Measurements from ENCODE around the gene TRIM67.
"Not testable (repeated sequence)": the region's sequence is repeated elsewhere in the genome, so short reads cannot be mapped to it uniquely, and the experiment has no call there.

TRIM67 gene

GRCh38 chr1:231139125-231139649 is 22.7 kb upstream of the TRIM67 start:
- Histone ChIP-seq H3K27ac (ENCODE audit: low read depth, low read length) (no peak overlapping the region), H3K9ac (ENCODE audit: low read length) (no peak overlapping the region), H3K4me1 (ENCODE audit: control insufficient read depth, insufficient read depth, low read length) (no peaks in the 10 kb centered on the region), H3K36me3 (ENCODE audit: control insufficient read depth, insufficient read depth, low read length) (no peaks in the 10 kb centered on the region), H3K27me3 (ENCODE audit: control insufficient read depth, insufficient read depth, low read length) (no peaks in the 10 kb centered on the region), H3K4me3 (ENCODE audit: low read length) (no peak overlapping the region)

- Histone ChIP-seq H3K27me3 (ENCODE audit: control insufficient read depth, insufficient read depth, low read length) (no peaks in the 10 kb centered on the region), H3K9ac (ENCODE audit: low read length) (no peak overlapping the region), H3K4me1 (ENCODE audit: control insufficient read depth, insufficient read depth, low read length) (no peaks in the 10 kb centered on the region), H3K36me3 (ENCODE audit: control insufficient read depth, insufficient read depth, low read length) (no peaks in the 10 kb centered on the region), H3K4me3 (ENCODE audit: low read length) (no peak overlapping the region), H3K27ac (ENCODE audit: low read depth, low read length) (no peak overlapping the region)
These were observed 21.9 kb upstream of the TRIM67 start for GRCh38 chr1:231139659-231140654.

GRCh38 chr1:231144416-231145193 is 17.3 kb upstream of the TRIM67 start:
- Histone ChIP-seq H3K27ac (ENCODE audit: low read depth, low read length) (no peak overlapping the region), H3K4me3 (ENCODE audit: low read length) (no peak overlapping the region), H3K4me1 (ENCODE audit: control insufficient read depth, insufficient read depth, low read length) (no peaks in the 10 kb centered on the region), H3K9ac (ENCODE audit: low read length) (no peak overlapping the region), H3K27me3 (ENCODE audit: control insufficient read depth, insufficient read depth, low read length) (no peaks in the 10 kb centered on the region), H3K36me3 (ENCODE audit: control insufficient read depth, insufficient read depth, low read length) (no peaks in the 10 kb centered on the region)

GRCh38 chr1:231147896-231148295 is 14.0 kb upstream of the TRIM67 start:
- no peaks in the 10 kb centered on the region for H3K36me3 ChIP-seq (ENCODE audit: control insufficient read depth, insufficient read depth, low read length)
- H3K27ac ChIP-seq (ENCODE audit: low read depth, low read length) = no peak overlapping the region
- no peaks in the 10 kb centered on the region for H3K27me3 ChIP-seq (ENCODE audit: control insufficient read depth, insufficient read depth, low read length)
- no peak overlapping the region for H3K4me3 ChIP-seq (ENCODE audit: low read length)
- no peaks in the 10 kb centered on the region for H3K4me1 ChIP-seq (ENCODE audit: control insufficient read depth, insufficient read depth, low read length)
- no peak overlapping the region for H3K9ac ChIP-seq (ENCODE audit: low read length)

GRCh38 chr1:231151811-231152210 is 10.0 kb upstream of the TRIM67 start:
- Histone ChIP-seq H3K27me3 (ENCODE audit: control insufficient read depth, insufficient read depth, low read length) (no peaks in the 10 kb centered on the region), H3K27ac (ENCODE audit: low read depth, low read length) (no peak overlapping the region), H3K36me3 (ENCODE audit: control insufficient read depth, insufficient read depth, low read length) (no peaks in the 10 kb centered on the region), H3K9ac (ENCODE audit: low read length) (no peak overlapping the region), H3K4me1 (ENCODE audit: control insufficient read depth, insufficient read depth, low read length) (no peaks in the 10 kb centered on the region), H3K4me3 (ENCODE audit: low read length) (no peak overlapping the region)

GRCh38 chr1:231153726-231154125 is 8.1 kb upstream of the TRIM67 start:
- Histone ChIP-seq H3K27me3 (ENCODE audit: control insufficient read depth, insufficient read depth, low read length) (no peaks in the 10 kb centered on the region), H3K4me1 (ENCODE audit: control insufficient read depth, insufficient read depth, low read length) (no peaks in the 10 kb centered on the region), H3K4me3 (ENCODE audit: low read length) (no peak overlapping the region), H3K27ac (ENCODE audit: low read depth, low read length) (no peak overlapping the region), H3K9ac (ENCODE audit: low read length) (no peak overlapping the region), H3K36me3 (ENCODE audit: control insufficient read depth, insufficient read depth, low read length) (no peaks in the 10 kb centered on the region)

- H3K36me3 ChIP-seq (ENCODE audit: control insufficient read depth, insufficient read depth, low read length) = no peaks in the 10 kb centered on the region
- H3K4me3 ChIP-seq (ENCODE audit: low read length) = no peak overlapping the region
- no peak overlapping the region for H3K9ac ChIP-seq (ENCODE audit: low read length)
- no peaks in the 10 kb centered on the region for H3K4me1 ChIP-seq (ENCODE audit: control insufficient read depth, insufficient read depth, low read length)
- H3K27me3 ChIP-seq (ENCODE audit: control insufficient read depth, insufficient read depth, low read length) = no peaks in the 10 kb centered on the region
- H3K27ac ChIP-seq (ENCODE audit: low read depth, low read length) = no peak overlapping the region
These were observed 6.0 kb upstream of the TRIM67 start for GRCh38 chr1:231155808-231156207.

GRCh38 chr1:231157311-231157710 is 4.5 kb upstream of the TRIM67 start:
- Histone ChIP-seq H3K4me3 (ENCODE audit: low read length) (no peak overlapping the region), H3K27ac (ENCODE audit: low read depth, low read length) (no peak overlapping the region), H3K36me3 (ENCODE audit: control insufficient read depth, insufficient read depth, low read length) (no peaks in the 10 kb centered on the region), H3K27me3 (ENCODE audit: control insufficient read depth, insufficient read depth, low read length) (no peaks in the 10 kb centered on the region), H3K9ac (ENCODE audit: low read length) (no peak overlapping the region), H3K4me1 (ENCODE audit: control insufficient read depth, insufficient read depth, low read length) (no peaks in the 10 kb centered on the region)

- H3K27me3 ChIP-seq (ENCODE audit: control insufficient read depth, insufficient read depth, low read length); H3K27ac ChIP-seq (ENCODE audit: low read depth, low read length): not testable (repeated sequence)
These were observed 3.7 kb upstream of the TRIM67 start for GRCh38 chr1:231158141-231158540.

GRCh38 chr1:231159202-231159962 is 2.5 kb upstream of the TRIM67 start:
- peaks cover 10% of the 10 kb centered on the region for H3K27me3 ChIP-seq (ENCODE audit: control insufficient read depth, insufficient read depth, low read length)

More at GRCh38 chr1:231158141-231158540, 3.7 kb upstream of the TRIM67 start:
- H3K9ac ChIP-seq (ENCODE audit: low read length); H3K4me1 ChIP-seq (ENCODE audit: control insufficient read depth, insufficient read depth, low read length); H3K4me3 ChIP-seq (ENCODE audit: low read length); H3K36me3 ChIP-seq (ENCODE audit: control insufficient read depth, insufficient read depth, low read length): not testable (repeated sequence)

GRCh38 chr1:231159963-231160761 is 1.7 kb upstream of the TRIM67 start:
- Histone ChIP-seq H3K4me1 (ENCODE audit: control insufficient read depth, insufficient read depth, low read length) (no peaks in the 10 kb centered on the region), H3K27ac (ENCODE audit: low read depth, low read length) (no peak overlapping the region), H3K9ac (ENCODE audit: low read length) (no peak overlapping the region), H3K36me3 (ENCODE audit: control insufficient read depth, insufficient read depth, low read length) (no peaks in the 10 kb centered on the region), H3K4me3 (ENCODE audit: low read length) (no peak overlapping the region), H3K27me3 (ENCODE audit: control insufficient read depth, insufficient read depth, low read length) (peaks cover 10% of the 10 kb centered on the region)

More at GRCh38 chr1:231159202-231159962, 2.5 kb upstream of the TRIM67 start:
- Histone ChIP-seq H3K9ac (ENCODE audit: low read length) (no peak overlapping the region), H3K4me1 (ENCODE audit: control insufficient read depth, insufficient read depth, low read length) (no peaks in the 10 kb centered on the region), H3K27ac (ENCODE audit: low read depth, low read length) (no peak overlapping the region), H3K36me3 (ENCODE audit: control insufficient read depth, insufficient read depth, low read length) (no peaks in the 10 kb centered on the region), H3K4me3 (ENCODE audit: low read length) (no peak overlapping the region)

All from rectal smooth muscle tissue (tissue), 1 donor.